ENCODE measurements around the gene LSP1. TPM values are rescaled to one million over a fixed set of nuclear protein-coding genes. Genes with fewer than 3 reads are reported as not detected.

LSP1 gene
- total and polyA plus RNA-seq, 2 of the 8 experiments (the other 6 are each of a cell fraction or from before 2014, with no cell fraction given), result 0.03 TPM; not detected in 1

GRCh38 chr11:1878137-1879031, 25.5 kb downstream of the LSP1 start:
- no peak overlapping the region for H3K4ac ChIP-seq (replicated peaks; ENCODE audit: insufficient read length, low read depth, low read length)
- no peak overlapping the region for H3K27ac ChIP-seq (ENCODE audit: low read depth, low read length)
- no peaks in the 10 kb centered on the region for H3K79me2 ChIP-seq (ENCODE audit: control insufficient read depth in 1 of 2, insufficient read depth in 2 of 2, low read length in 2 of 2)
- H3K23me2 ChIP-seq (ENCODE audit: low read depth, low read length), result no peaks in the 10 kb centered on the region
- H3K36me3 ChIP-seq (ENCODE audit: control insufficient read depth in 2 of 4, insufficient read depth in 4 of 4, low read length in 3 of 4), result no peaks in the 10 kb centered on the region
- no peak overlapping the region for H2AK5ac ChIP-seq (ENCODE audit: low read depth, low read length)
- ChIA-PET POLR2A (ENCODE audit: partially characterized antibody) (interaction anchor here (1.4 kb wide), 1 partner anchor 22 kb away, joined by 4 read pairs; no protein-coding TSS in a partner anchor), CTCF (ENCODE audit: partially characterized antibody) (interaction anchor here (0.6 to 5.5 kb wide), 20 partner anchors 9 to 286 kb away, joined by 3 to 156 read pairs (median 7); partner anchors contain the start of genes PRR33, SYT8 and TNNT3)
- H3K56ac ChIP-seq (replicated peaks; ENCODE audit: insufficient read length, low read depth, low read length), result no peak overlapping the region
- H4K5ac ChIP-seq (ENCODE audit: insufficient read length, low read depth, low read length), result no peak overlapping the region
- no peak overlapping the region for H2AFZ ChIP-seq (ENCODE audit: low read length)
- no peak overlapping the region for H3K14ac ChIP-seq (ENCODE audit: insufficient read length)
- H3K9ac ChIP-seq (replicated peaks in 1 of 4; ENCODE audit: extremely low read depth in 1 of 4, low read depth in 3 of 4, low read length in 3 of 4), result no peak overlapping the region
- no peak overlapping the region for H2BK20ac ChIP-seq (ENCODE audit: low read length)
- no peaks in the 10 kb centered on the region for H3K27me3 ChIP-seq (replicated peaks in 1 of 4; ENCODE audit: control insufficient read depth in 3 of 4, extremely low read depth in 1 of 4, insufficient read depth in 3 of 4, low read length in 3 of 4)
- no peak overlapping the region for H4K91ac ChIP-seq (replicated peaks; ENCODE audit: insufficient read length, low read length)
- H3K4me2 ChIP-seq (ENCODE audit: insufficient read depth in 1 of 2, low read depth in 2 of 2, low read length in 2 of 2), result no peak overlapping the region
- no peaks in the 10 kb centered on the region for H3K79me1 ChIP-seq (ENCODE audit: low read depth, low read length)
- no peak overlapping the region for H3K4me3 ChIP-seq (ENCODE audit: extremely low read depth in 1 of 4, insufficient read depth in 2 of 4, low read depth in 3 of 4, low read length in 4 of 4)
- no peaks in the 10 kb centered on the region for H3K9me3 ChIP-seq (ENCODE audit: insufficient read depth in 2 of 2, low read depth in 1 of 2, low read length in 1 of 2)
- no peak overlapping the region for H4K8ac ChIP-seq (ENCODE audit: extremely low read depth, insufficient read depth, low read length)
- H3K18ac ChIP-seq (ENCODE audit: extremely low read depth, low read length), result no peak overlapping the region
- H2BK15ac ChIP-seq (ENCODE audit: low read length), result no peak overlapping the region
- no peak overlapping the region for H2BK120ac ChIP-seq (replicated peaks; ENCODE audit: low read depth, low read length)
- no peak overlapping the region for H2BK5ac ChIP-seq (ENCODE audit: low read depth, low read length)
- DNase-seq (ENCODE audit: low read depth in 1 of 2, low spot score in 2 of 2), result no peak
- H3K23ac ChIP-seq (ENCODE audit: insufficient read length), result no peak overlapping the region
- no peak for FAIRE-seq
- peaks cover 0 to 5% (median 2%) of the 10 kb centered on the region in 4 experiments; a peak in 3 of 7 replicates for H3K4me1 ChIP-seq (replicated peaks in 1 of 4; ENCODE audit: control insufficient read depth in 3 of 4, insufficient read depth in 4 of 4, low read length in 3 of 4)
- WGBS, 2 experiments (ENCODE audit: extremely low coverage in 1 of 2, insufficient coverage in 1 of 2, insufficient read length in 1 of 2, insufficient replicate concordance in 2 of 2, low coverage in 1 of 2, low lambda C conversion rate in 2 of 2, missing lambda C conversion rate in 1 of 2), result 94% methylated on average over 12 of the region's 30 CpGs; no CpG with 5 or more reads in 1 of the 2 experiments
- H2BK12ac ChIP-seq (ENCODE audit: low read depth, low read length), result no peak overlapping the region
- H4K20me1 ChIP-seq (replicated peaks in 1 of 2; ENCODE audit: control insufficient read depth in 1 of 2, insufficient read depth in 2 of 2, low read length in 2 of 2), result no peaks in the 10 kb centered on the region
- TF ChIP-seq RXRA (IDR thresholded peaks at IDR 0.05; ENCODE audit: insufficient read depth, low read depth, low read length), result no peak
- no peak for TF ChIP-seq RFX5 (IDR thresholded peaks at IDR 0.05; ENCODE audit: borderline replicate concordance, low read depth, low read length)
- TF ChIP-seq RNF2 (IDR thresholded peaks at IDR 0.05; ENCODE audit: borderline replicate concordance, low read depth, low read length, missing control alignments, poor library complexity, severe bottlenecking), result no peak
- no peak for TF ChIP-seq SRF (IDR thresholded peaks at IDR 0.05; ENCODE audit: low read depth, low read length)
- no peak for TF ChIP-seq EP300 (IDR thresholded peaks at IDR 0.05; ENCODE audit: borderline replicate concordance in 1 of 2, low read depth in 2 of 2, low read length in 2 of 2)
- no peak for TF ChIP-seq SIRT6 (IDR thresholded peaks at IDR 0.05; ENCODE audit: low read length)
- no peak for TF ChIP-seq NANOG (IDR thresholded peaks at IDR 0.05; ENCODE audit: insufficient read depth, low read depth, low read length, poor library complexity, severe bottlenecking)
- no peak for TF ChIP-seq TAF7 (optimal IDR thresholded peaks at IDR 0.05; ENCODE audit: borderline replicate concordance, low read depth, low read length)
- TF ChIP-seq RAD21 (IDR thresholded peaks at IDR 0.05 in 1 of 2, conservative IDR thresholded peaks at IDR 0.05 in 1 of 2; ENCODE audit: low read depth in 2 of 2, low read length in 2 of 2), result no peak

Measured in H1 (cell line).